ENCODE results near the gene CC2D2A.

CC2D2A gene

DNA sequence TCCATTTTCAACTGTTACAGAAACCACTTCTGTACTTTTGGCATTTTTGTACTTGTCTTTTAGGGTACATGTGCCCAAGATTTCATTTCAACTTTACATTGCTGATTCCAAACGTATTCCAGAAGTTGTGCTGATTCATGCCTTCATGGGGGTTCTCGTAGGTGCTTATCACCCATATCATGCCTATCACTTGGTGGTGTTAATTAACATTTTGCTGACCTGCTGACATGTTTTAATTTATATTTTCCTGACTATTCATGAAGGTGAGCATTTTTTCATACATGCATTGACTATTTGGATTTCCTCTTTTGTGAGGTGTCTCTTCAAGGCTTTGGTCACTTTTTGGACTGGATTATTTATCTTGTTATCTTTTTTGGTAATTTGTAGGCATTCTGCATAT is 64.1 kb downstream of the CC2D2A start:
- Histone ChIP-seq H3K36me3 (ENCODE audit: control insufficient read depth, insufficient read depth, low read length) (peaks cover under 1% of the 10 kb centered on the region), H3K27me3 (ENCODE audit: control insufficient read depth, insufficient read depth, low read length, poor library complexity, severe bottlenecking) (no peaks in the 10 kb centered on the region), H3K9me3 (ENCODE audit: control insufficient read depth, low read length) (no peaks in the 10 kb centered on the region), H3K4me1 (ENCODE audit: control insufficient read depth, insufficient read depth, low read length) (no peaks in the 10 kb centered on the region), H3K4me3 (ENCODE audit: insufficient read depth, low read depth, low read length) (no peak overlapping the region), H3K27ac (ENCODE audit: insufficient read depth, low read depth, low read length, poor library complexity, severe bottlenecking) (no peak overlapping the region)
- WGBS, 2 experiments, result 86 to 94% methylated on average over 2 of the region's 2 CpGs

DNA sequence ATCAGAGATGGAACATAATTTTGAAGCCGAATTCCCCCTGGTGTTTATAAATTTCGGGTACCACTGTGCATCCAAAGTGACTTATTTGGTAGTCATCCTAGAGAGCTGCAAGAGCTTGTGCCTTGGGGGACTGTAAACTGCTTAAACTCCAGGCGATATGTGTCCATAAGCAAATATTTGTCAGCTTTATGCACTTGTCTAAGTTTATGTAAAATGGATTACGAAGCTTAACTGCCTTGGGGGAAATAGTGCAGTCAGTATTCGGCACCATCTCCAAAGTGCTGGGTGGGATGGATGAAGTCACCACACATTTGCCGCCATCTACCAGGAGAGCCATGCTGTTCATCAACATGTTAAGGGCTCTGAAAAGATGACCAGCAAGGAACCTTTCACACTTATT is 65.9 kb downstream of the CC2D2A start:
- H3K4me3 ChIP-seq (ENCODE audit: insufficient read depth, low read depth, low read length), result no peak overlapping the region
- no peaks in the 10 kb centered on the region for H3K9me3 ChIP-seq (ENCODE audit: control insufficient read depth, low read length)
- no peaks in the 10 kb centered on the region for H3K27me3 ChIP-seq (ENCODE audit: control insufficient read depth, insufficient read depth, low read length, poor library complexity, severe bottlenecking)
- H3K36me3 ChIP-seq (ENCODE audit: control insufficient read depth, insufficient read depth, low read length), result no peaks in the 10 kb centered on the region
- 96 to 97% methylated on average over 6 of the region's 6 CpGs for WGBS, 2 experiments
- H3K27ac ChIP-seq (ENCODE audit: insufficient read depth, low read depth, low read length, poor library complexity, severe bottlenecking), result no peak overlapping the region
- no peaks in the 10 kb centered on the region for H3K4me1 ChIP-seq (ENCODE audit: control insufficient read depth, insufficient read depth, low read length)

DNA sequence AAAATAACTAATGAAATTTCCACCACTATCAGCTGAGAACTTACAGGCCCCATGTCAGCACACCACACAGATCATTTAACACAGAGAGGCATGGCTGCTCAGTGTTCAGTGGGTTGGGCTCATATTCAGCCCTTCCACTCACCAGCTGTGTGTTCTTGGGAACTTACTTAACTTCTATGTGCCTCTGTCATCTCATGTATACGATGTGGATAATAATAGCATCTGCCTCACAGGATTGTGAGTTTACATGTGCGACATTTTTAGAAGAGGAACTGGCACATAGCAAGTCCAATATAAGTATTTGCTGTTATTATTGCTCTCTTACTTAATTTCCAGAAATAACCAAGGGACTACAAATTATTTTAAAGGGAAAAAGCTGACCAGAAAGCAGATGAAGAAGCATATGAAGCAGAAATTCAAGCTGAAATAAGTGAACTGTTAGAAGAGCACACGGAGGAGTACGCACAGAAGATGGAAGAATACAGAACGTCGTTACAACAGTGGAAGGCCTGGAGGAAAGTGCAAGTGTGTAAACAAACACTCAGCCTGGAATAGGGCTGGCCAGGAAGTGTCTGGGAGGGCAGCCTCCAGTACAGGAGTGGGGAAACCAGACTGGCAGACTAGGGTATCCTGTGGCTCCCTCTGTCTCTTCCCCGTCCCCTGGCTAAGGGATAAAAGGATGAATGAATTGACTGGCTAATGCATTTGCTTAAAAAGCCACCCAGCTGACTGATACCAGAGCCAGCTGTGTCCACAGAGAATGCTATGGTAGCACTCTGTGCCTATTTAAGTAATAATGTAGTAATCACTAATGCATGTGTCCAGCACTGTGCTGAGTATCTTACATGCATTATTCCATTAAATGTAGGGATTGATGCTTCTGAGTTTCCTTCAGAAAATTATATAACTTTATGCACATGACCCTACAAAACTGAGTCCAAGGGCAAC is 67.1 kb downstream of the CC2D2A start:
- no peak overlapping the region for H3K27ac ChIP-seq (ENCODE audit: insufficient read depth, low read depth, low read length, poor library complexity, severe bottlenecking)
- no peaks in the 10 kb centered on the region for H3K27me3 ChIP-seq (ENCODE audit: control insufficient read depth, insufficient read depth, low read length, poor library complexity, severe bottlenecking)
- no peaks in the 10 kb centered on the region for H3K9me3 ChIP-seq (ENCODE audit: control insufficient read depth, low read length)
- no peaks in the 10 kb centered on the region for H3K36me3 ChIP-seq (ENCODE audit: control insufficient read depth, insufficient read depth, low read length)
- 86 to 94% methylated on average over 6 to 7 of the region's 7 CpGs for WGBS, 2 experiments
- no peak overlapping the region for H3K4me3 ChIP-seq (ENCODE audit: insufficient read depth, low read depth, low read length)
- no peaks in the 10 kb centered on the region for H3K4me1 ChIP-seq (ENCODE audit: control insufficient read depth, insufficient read depth, low read length)

DNA sequence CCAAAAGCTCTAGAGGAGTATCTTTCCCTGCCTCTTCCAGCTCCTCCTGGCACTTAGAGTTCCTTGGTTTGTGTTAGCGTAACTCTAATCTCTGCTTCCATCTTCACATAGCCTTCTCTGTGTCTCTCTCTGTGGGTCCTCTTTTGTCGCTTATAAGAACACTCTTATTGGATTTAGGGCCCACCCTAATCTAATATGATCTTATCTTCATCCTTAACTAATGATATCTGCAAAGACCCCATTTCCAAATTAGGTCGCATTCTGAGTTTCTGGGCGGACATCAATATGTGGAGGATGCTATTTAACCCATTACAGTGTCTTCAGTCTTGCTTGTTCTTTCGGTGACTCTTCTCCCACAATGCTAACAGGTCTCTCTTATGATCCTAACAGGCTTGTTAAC is 72.3 kb downstream of the CC2D2A start:
- H3K36me3 ChIP-seq (ENCODE audit: control insufficient read depth, insufficient read depth, low read length), result no peaks in the 10 kb centered on the region

GRCh38 chr4:15542760-15543159 is 73.1 kb downstream of the CC2D2A start:
- H3K4me3 ChIP-seq (ENCODE audit: insufficient read depth, low read depth, low read length), result no peak overlapping the region
- H3K36me3 ChIP-seq (ENCODE audit: control insufficient read depth, insufficient read depth, low read length), result no peaks in the 10 kb centered on the region
- no peaks in the 10 kb centered on the region for H3K27me3 ChIP-seq (ENCODE audit: control insufficient read depth, insufficient read depth, low read length, poor library complexity, severe bottlenecking)
- WGBS, 2 experiments, result 79 to 84% methylated on average over 6 to 7 of the region's 7 CpGs
- H3K9me3 ChIP-seq (ENCODE audit: control insufficient read depth, low read length), result no peaks in the 10 kb centered on the region
- H3K27ac ChIP-seq (ENCODE audit: insufficient read depth, low read depth, low read length, poor library complexity, severe bottlenecking), result no peak overlapping the region
- peaks cover 8% of the 10 kb centered on the region for H3K4me1 ChIP-seq (ENCODE audit: control insufficient read depth, insufficient read depth, low read length)

More for the DNA sequence above, 72.3 kb downstream of the CC2D2A start:
- H3K27me3 ChIP-seq (ENCODE audit: control insufficient read depth, insufficient read depth, low read length, poor library complexity, severe bottlenecking), result no peaks in the 10 kb centered on the region
- H3K9me3 ChIP-seq (ENCODE audit: control insufficient read depth, low read length), result no peaks in the 10 kb centered on the region
- WGBS, 2 experiments, result 91 to 95% methylated on average over 5 of the region's 5 CpGs
- no peak overlapping the region for H3K4me3 ChIP-seq (ENCODE audit: insufficient read depth, low read depth, low read length)
- H3K4me1 ChIP-seq (ENCODE audit: control insufficient read depth, insufficient read depth, low read length), result peaks cover 8% of the 10 kb centered on the region
- no peak overlapping the region for H3K27ac ChIP-seq (ENCODE audit: insufficient read depth, low read depth, low read length, poor library complexity, severe bottlenecking)

GRCh38 chr4:15543537-15544247 is 74.0 kb downstream of the CC2D2A start:
- H3K9me3 ChIP-seq (ENCODE audit: control insufficient read depth, low read length), result no peaks in the 10 kb centered on the region
- no peak overlapping the region for H3K4me3 ChIP-seq (ENCODE audit: insufficient read depth, low read depth, low read length)
- H3K27ac ChIP-seq (ENCODE audit: insufficient read depth, low read depth, low read length, poor library complexity, severe bottlenecking), result no peak overlapping the region
- 30 to 35% methylated on average over 6 of the region's 6 CpGs for WGBS, 2 experiments
- no peaks in the 10 kb centered on the region for H3K36me3 ChIP-seq (ENCODE audit: control insufficient read depth, insufficient read depth, low read length)
- H3K27me3 ChIP-seq (ENCODE audit: control insufficient read depth, insufficient read depth, low read length, poor library complexity, severe bottlenecking), result no peaks in the 10 kb centered on the region
- peaks cover 8% of the 10 kb centered on the region for H3K4me1 ChIP-seq (ENCODE audit: control insufficient read depth, insufficient read depth, low read length)

DNA sequence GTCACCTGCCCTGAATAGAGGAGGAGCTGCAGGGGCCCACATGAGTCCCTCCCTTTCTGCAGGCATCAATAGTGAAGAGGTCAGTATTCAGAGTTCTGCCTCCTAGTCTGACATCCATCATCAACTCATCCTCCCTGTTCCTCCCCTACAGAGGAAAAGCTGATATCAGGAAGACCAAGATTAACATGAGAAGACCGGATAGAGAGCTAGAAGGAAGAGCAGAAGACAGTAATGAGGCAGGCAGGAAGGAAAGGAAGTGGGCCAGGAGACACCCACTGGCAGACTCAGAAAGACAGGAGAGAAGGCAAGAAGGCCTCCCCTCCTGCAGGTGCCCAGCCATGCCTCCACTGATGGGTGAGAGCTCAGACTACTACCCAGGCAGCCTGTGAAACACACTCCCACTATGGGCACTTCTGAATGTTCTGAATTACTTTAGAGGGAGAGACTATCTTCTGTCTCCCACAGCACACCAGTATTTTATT is 74.6 kb downstream of the CC2D2A start:
- Histone ChIP-seq H3K27ac (ENCODE audit: insufficient read depth, low read depth, low read length, poor library complexity, severe bottlenecking) (no peak overlapping the region), H3K4me3 (ENCODE audit: insufficient read depth, low read depth, low read length) (no peak overlapping the region), H3K4me1 (ENCODE audit: control insufficient read depth, insufficient read depth, low read length) (peaks cover 8% of the 10 kb centered on the region), H3K9me3 (ENCODE audit: control insufficient read depth, low read length) (no peaks in the 10 kb centered on the region), H3K36me3 (ENCODE audit: control insufficient read depth, insufficient read depth, low read length) (no peaks in the 10 kb centered on the region), H3K27me3 (ENCODE audit: control insufficient read depth, insufficient read depth, low read length, poor library complexity, severe bottlenecking) (no peaks in the 10 kb centered on the region)
- WGBS, 2 experiments, result 42 to 65% methylated on average over 1 of the region's 1 CpG

DNA sequence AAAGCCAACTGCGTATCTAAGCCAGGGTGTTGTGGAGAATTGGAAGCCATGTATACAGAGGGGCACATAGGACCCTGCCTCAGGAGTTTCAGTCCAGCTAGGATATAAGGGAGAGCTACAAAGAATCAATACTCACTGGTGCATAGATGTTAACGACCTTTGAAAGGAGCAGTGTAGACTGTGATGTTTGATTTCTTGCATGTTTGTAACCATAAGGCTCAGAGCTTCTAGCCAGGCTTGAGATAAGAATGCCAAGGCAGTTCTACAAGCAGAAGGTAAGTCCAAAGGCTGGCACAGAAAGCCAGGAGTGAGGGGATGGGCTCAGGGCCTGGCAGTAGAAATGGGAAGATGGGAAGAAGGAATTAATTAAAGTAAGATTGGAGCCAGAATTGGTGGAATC is 75.7 kb downstream of the CC2D2A start:
- Histone ChIP-seq H3K27ac (ENCODE audit: insufficient read depth, low read depth, low read length, poor library complexity, severe bottlenecking) (no peak overlapping the region), H3K36me3 (ENCODE audit: control insufficient read depth, insufficient read depth, low read length) (no peaks in the 10 kb centered on the region), H3K27me3 (ENCODE audit: control insufficient read depth, insufficient read depth, low read length, poor library complexity, severe bottlenecking) (no peaks in the 10 kb centered on the region), H3K4me1 (ENCODE audit: control insufficient read depth, insufficient read depth, low read length) (peaks cover 8% of the 10 kb centered on the region), H3K4me3 (ENCODE audit: insufficient read depth, low read depth, low read length) (no peak overlapping the region), H3K9me3 (ENCODE audit: control insufficient read depth, low read length) (no peaks in the 10 kb centered on the region)
- WGBS, 2 experiments, result 94 to 96% methylated on average over 2 of the region's 2 CpGs

GRCh38 chr4:15547392-15547791 is 77.7 kb downstream of the CC2D2A start:
- Histone ChIP-seq H3K36me3 (ENCODE audit: control insufficient read depth, insufficient read depth, low read length) (no peaks in the 10 kb centered on the region), H3K27ac (ENCODE audit: insufficient read depth, low read depth, low read length, poor library complexity, severe bottlenecking) (no peak overlapping the region), H3K9me3 (ENCODE audit: control insufficient read depth, low read length) (no peaks in the 10 kb centered on the region), H3K27me3 (ENCODE audit: control insufficient read depth, insufficient read depth, low read length, poor library complexity, severe bottlenecking) (no peaks in the 10 kb centered on the region), H3K4me1 (ENCODE audit: control insufficient read depth, insufficient read depth, low read length) (peaks cover 8% of the 10 kb centered on the region), H3K4me3 (ENCODE audit: insufficient read depth, low read depth, low read length) (no peak overlapping the region)
- 90 to 92% methylated on average over 3 of the region's 3 CpGs for WGBS, 2 experiments

- Histone ChIP-seq H3K4me1 (ENCODE audit: control insufficient read depth, insufficient read depth, low read length) (no peaks in the 10 kb centered on the region), H3K4me3 (ENCODE audit: insufficient read depth, low read depth, low read length) (no peak overlapping the region), H3K36me3 (ENCODE audit: control insufficient read depth, insufficient read depth, low read length) (no peaks in the 10 kb centered on the region), H3K9me3 (ENCODE audit: control insufficient read depth, low read length) (no peaks in the 10 kb centered on the region), H3K27me3 (ENCODE audit: control insufficient read depth, insufficient read depth, low read length, poor library complexity, severe bottlenecking) (no peaks in the 10 kb centered on the region), H3K27ac (ENCODE audit: insufficient read depth, low read depth, low read length, poor library complexity, severe bottlenecking) (no peak overlapping the region)
- 95 to 96% methylated on average over 3 of the region's 3 CpGs for WGBS, 2 experiments
These were observed 80.8 kb downstream of the CC2D2A start for GRCh38 chr4:15550491-15550890.
